Dedifferentiated amniotic fluid mesenchymal stem cell (primary cell): Measurements from ENCODE around the gene TEDC1.
"Not testable (repeated sequence)": the region's sequence is repeated elsewhere in the genome, so short reads cannot be mapped to it uniquely, and the experiment has no call there.

Experiments used
- DNase-seq: peaks from one replicate; pipeline ENCODE4 v3.0.0-alpha.2; 2016; ENCODE audit errors: extremely low spot score

Gene TEDC1

GRCh38 chr14:105540811-105541210 lies 49.8 kb downstream of the TEDC1 start:
- no peak for DNase-seq

GRCh38 chr14:105541218-105541875 lies 50.3 kb downstream of the TEDC1 start:
- no peak for DNase-seq

GRCh38 chr14:105545676-105546075 lies 54.6 kb downstream of the TEDC1 start:
- not testable (repeated sequence) for DNase-seq

GRCh38 chr14:105546410-105546809 lies 55.4 kb downstream of the TEDC1 start:
- DNase-seq: not testable (repeated sequence)

- DNase-seq: not testable (repeated sequence)
Observed at GRCh38 chr14:105547072-105547471, 56.0 kb downstream of the TEDC1 start.

- no peak for DNase-seq
Observed at GRCh38 chr14:105547741-105548169, 56.7 kb downstream of the TEDC1 start.
